DND-41 (cell line): ENCODE results near the gene BACE1-AS.

Experiments
- CTCF ChIP-seq: IDR thresholded peaks from 2 replicates; pipeline ENCODE4 v1.5.1; 2012; ENCODE audit warnings: borderline replicate concordance, low read length, moderate library complexity, mild to moderate bottlenecking; ENCODE audit not compliant: poor library complexity, severe bottlenecking; ENCODE audit errors: extremely low read depth
- EZH2 ChIP-seq: IDR thresholded peaks from 3 replicates; pipeline ENCODE4 v1.6.1; 2012; ENCODE audit warnings: borderline replicate concordance, low read depth, mild to moderate bottlenecking, moderate library complexity, low read length, inconsistent platforms; ENCODE audit not compliant: severe bottlenecking

- no peak for TF ChIP-seq CTCF
- no peak for TF ChIP-seq EZH2
Measured at GRCh38 chr11:117335399-117335798, 44.3 kb downstream of the BACE1-AS start.
